NCI-H345 treated with DMSO at 0.1 percent for 48 hours (cell line): ENCODE results near the gene ZNF322.

Experiments used
- DNase-seq: peaks from one replicate; lab custom pipeline; 2025; ENCODE audit not compliant: unreplicated experiment; lab: John Stamatoyannopoulos, UW

ZNF322 gene

GRCh38 chr6:26592649-26593048, 66.9 kb downstream of the ZNF322 start:
- no peak for DNase-seq

- no peak for DNase-seq
Observed at GRCh38 chr6:26588965-26589364, 70.6 kb downstream of the ZNF322 start.
